HG03520 (cell line): Measurements from ENCODE around the gene DNAJC15.
"Not testable (repeated sequence)": the region's sequence is repeated elsewhere in the genome, so short reads cannot be mapped to it uniquely, and the experiment has no call there.

Experiments used
- ATAC-seq: cut with Tn5 transposase; IDR thresholded peaks from one replicate; pipeline ENCODE4 v1.9.1; 2021; ENCODE audit warnings: mild to moderate bottlenecking, moderate library complexity; ENCODE audit not compliant: unreplicated experiment

DNAJC15 gene

GRCh38 chr13:43003729-43004128 is 19.7 kb upstream of the DNAJC15 start:
- ATAC-seq: no peak

DNA sequence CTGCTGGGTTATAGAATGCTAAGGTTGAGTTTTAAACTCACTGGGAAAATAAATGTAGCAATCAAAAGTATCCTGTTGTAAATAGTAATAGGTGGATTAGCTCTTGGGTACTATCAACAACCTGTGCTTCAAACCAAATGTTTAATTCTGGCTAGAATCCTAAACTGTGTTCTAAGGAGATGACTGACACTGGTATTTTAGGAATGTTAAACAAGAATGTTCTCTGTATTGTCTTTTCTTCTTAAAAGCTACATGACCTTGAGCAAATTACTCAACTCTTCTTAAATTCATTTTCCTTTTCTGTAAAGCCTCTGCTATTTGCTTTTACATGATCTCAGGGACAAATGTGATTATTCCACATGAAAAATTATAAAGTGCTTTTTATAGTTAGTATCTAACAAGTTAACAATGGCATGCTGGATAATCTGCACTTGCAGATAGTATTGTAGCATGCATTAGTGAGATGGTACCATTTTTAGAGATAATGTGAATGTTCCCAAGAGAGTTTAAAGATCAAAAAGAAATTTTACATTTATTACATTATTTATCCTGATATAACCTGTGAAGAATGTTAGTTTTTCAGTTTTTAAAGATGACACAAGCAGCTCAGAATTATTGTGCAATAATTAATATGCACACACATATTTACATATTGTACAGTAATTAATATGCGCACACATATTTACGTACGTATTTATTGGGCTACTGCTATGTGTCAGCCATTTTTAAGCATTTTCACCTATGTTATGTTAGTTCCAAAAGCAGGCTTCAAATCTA is 17.7 kb upstream of the DNAJC15 start:
- no peak for ATAC-seq

GRCh38 chr13:43006893-43007631 is 16.3 kb upstream of the DNAJC15 start:
- no peak for ATAC-seq

- no peak for ATAC-seq
These were observed 14.8 kb upstream of the DNAJC15 start for GRCh38 chr13:43008596-43008995.

DNA sequence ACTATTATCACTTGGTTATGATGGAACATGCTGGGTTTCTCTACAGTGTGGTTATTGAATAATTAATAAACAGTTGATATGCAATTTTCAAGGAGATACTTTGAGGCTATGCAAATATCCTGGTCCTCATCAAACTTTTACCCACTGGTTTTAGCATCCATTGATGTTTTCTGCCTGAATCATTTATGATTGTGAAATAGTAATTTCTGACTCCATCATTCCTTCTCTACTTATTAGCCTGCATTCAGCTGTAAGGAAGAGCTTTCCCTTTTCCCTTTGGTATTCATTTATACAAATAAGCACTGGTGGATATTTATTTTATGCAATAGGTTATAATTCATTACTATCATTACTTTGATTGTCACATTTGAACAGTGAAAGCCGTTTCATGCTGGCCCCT is 13.9 kb upstream of the DNAJC15 start:
- no peak for ATAC-seq

- no peak for ATAC-seq
These were observed 9.2 kb upstream of the DNAJC15 start for GRCh38 chr13:43014162-43014561.

DNA sequence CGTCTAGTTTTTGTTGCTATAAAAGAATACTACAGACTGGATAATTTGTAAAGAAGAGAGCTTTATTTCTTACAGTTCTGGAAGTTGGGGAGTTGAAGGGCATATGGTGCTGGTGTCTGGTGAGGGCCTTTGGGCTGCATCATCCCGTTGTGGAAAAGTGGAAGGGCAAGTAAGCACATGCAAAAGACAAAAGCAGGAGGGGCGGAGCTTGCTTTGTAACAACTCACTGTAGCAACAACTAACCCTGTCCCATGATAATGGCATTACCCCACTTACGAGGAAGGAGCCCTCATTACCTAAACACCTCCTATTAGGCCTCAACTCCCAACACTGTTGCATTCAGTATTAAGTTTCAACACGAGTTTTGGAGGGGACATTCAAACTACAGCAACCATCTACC is 7.2 kb upstream of the DNAJC15 start:
- no peak for ATAC-seq

DNA sequence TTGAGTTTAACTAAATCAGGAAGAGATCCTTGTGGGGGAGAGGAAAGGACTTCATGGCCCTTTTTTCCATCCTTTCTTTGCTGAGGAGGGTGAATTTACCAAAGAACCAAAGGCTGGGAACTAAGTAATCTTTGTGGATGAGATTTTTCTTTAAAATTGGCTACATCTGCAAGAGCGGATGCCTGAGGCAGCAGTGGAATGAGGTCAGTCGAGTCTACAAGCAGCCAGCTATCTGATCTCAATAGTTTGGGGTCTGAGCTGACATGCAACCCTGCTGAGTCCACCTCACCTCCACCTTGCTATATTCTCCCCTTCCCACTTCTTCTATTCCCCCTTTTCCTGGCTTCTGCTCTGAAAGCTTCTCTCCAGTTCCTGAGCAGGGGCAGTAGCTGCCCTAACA is 3.6 kb upstream of the DNAJC15 start:
- no peak for ATAC-seq

DNA sequence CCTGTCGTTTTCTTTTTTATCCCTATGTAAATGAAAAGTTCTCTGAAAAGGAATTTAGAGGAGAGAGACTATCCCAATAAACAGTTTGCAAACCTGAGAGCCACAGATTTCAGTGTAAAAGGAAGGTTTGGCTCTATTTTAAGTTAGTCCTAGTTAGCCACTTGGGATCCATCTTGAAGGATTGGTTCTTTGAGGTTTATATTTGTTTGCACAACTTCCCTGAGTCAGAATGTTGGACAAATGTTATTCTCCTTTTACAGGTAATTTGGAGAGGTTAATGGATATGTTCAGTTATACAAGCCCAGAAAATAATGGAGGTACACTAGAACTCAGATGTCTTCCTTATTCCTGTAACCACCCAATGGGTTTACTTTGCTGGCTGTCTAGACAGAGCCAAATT is 2.6 kb upstream of the DNAJC15 start:
- ATAC-seq: no peak

DNA sequence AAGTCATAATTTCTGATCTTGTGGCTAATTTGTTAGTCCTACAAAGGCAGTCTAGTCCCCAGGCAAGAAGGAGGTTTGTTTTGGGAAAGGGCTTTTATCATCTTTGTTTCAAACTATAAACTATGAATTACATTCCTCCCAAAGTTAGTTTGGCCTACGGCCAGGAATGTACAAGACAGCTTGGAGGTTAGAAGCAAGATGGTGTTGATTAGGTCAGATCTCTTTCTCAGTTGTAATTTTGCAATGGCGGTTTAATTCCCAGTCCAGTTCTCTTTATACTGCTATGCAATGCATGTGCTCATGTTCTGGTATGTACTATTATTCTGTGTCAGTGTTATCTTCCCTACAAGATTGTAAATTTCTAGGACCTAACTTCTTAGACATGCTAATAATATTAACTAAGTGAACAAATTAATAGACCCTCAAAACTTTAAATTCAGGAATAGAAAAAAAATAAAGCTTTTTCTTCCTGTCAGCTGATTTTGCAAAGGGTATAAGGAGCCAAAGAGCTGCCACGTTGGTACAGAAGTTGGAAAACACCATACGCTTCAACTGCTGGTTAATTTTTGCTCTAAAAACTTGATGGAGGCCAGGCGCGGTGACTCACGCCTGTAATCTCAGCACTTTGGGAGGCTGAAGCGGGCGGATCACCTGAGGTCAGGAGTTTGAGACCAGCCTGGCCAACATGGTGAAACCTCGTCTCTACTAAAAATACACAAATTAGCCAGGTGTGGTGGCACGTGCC is 1.3 kb upstream of the DNAJC15 start:
- no peak for ATAC-seq

GRCh38 chr13:43022934-43023288 is 475 bp upstream of the DNAJC15 start:
- ATAC-seq: no peak

DNA sequence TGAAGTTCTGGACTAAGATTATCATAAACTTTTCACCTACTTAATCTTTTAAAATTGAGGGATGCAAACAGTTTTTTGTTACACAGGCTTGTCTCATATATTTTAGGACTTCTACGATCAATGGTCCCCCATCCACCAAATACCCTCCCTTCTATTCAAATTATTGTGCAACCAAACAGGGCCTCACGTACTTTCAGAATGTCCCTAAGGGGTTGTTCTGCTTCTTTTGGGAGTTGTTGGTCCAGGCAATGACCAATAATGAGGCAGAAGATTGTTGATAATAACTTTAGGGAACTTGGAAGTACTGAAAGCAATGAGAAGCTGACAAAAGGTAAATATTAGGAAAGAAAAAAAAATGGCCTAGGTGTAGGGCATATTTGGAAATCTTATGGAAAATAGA is 2.9 kb downstream of the DNAJC15 start:
- no peak for ATAC-seq

DNA sequence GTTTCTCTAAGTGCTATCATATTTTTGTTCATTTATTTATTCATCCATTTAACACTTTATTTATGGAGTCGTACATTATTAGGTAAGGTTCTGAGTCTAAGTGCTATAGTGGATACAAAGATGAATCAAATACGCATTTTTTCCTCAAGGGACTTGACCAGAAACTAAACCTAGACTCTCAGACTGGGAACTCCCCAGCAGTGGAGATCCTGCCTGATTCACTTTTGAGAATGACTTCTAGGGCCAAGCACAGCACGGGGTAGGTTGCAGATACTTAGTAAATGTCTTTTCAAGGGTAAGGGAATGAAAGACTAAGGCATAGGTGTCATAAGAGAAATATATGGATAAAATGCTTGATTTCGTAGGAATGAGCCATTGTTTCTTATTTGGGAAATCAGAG is 7.2 kb downstream of the DNAJC15 start:
- no peak for ATAC-seq

DNA sequence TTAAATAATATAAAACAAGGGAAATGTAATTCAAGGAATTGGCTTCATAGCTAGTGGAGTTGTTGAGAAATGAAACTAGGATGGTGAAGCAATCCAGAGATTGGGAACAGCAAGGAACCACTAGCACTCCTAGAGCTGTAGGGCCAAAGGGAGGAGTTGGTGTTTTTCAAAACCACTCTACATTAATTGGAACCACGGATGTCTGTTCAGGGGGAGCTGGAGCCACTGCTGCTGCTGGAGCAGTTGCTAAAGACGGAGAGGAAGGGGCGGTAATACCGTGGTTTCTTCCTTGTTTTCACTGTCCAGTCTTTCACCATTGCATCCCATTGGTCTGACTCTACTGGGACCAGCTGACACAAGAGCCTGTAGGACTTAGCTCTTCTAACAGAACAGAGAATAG is 8.5 kb downstream of the DNAJC15 start:
- no peak for ATAC-seq

- no peak for ATAC-seq
These were observed 9.7 kb downstream of the DNAJC15 start for GRCh38 chr13:43033038-43033437.

- ATAC-seq: no peak
These were observed 13.2 kb downstream of the DNAJC15 start for GRCh38 chr13:43036351-43037250.

GRCh38 chr13:43039966-43040365 is 16.6 kb downstream of the DNAJC15 start:
- ATAC-seq: no peak

- not testable (repeated sequence) for ATAC-seq
These were observed 17.4 kb downstream of the DNAJC15 start for GRCh38 chr13:43040581-43041368.

DNA sequence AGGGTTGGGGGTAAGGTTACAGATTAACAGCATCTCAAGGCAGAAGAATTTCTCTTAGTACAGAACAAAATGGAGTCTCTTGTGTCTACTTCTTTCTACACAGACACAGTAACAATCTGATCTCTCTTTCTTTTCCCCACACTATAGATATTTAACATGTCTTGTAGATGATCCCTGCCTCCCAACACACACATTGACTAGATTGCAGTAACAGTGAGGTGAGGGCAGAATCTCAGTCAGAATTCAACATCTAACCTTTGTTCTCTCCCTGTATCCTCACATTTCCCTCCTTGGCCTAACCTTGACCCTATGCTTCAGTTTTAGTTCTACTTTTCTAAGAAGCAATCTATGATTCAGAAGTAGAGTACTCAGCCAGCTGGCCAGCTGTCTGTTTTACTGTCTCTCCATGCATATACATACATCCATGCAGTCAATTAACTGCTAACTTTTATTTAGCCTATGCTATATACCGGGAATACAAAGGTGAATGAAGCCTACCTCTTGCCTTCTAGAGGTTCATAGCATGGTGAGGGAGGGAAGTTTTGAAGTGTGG is 18.1 kb downstream of the DNAJC15 start:
- ATAC-seq: no peak
